Mesenchymal stem cell (in vitro differentiated cells and primary cell): ENCODE data around the gene DSG2.
"Not testable (repeated sequence)": the region's sequence is repeated elsewhere in the genome, so short reads cannot be mapped to it uniquely, and the experiment has no call there.

ENCODE experiments used
- DNase-seq: peaks from one replicate; pipeline ENCODE4 v3.0.0-alpha.2; 2013
- H2AFZ ChIP-seq: one replicate; pipeline ENCODE4 v1.6.1; 2013; ENCODE audit warnings: low read depth, mild to moderate bottlenecking, control low read depth, inconsistent platforms, low read length, moderate library complexity
- H2AK5ac ChIP-seq: 2 replicates; pipeline ENCODE4 v1.6.1; 2013; ENCODE audit warnings: low read length, moderate library complexity, mild to moderate bottlenecking, inconsistent platforms; ENCODE audit not compliant: severe bottlenecking
- H2BK120ac ChIP-seq: one replicate; pipeline ENCODE4 v1.6.1; 2013; ENCODE audit warnings: low read depth, mild to moderate bottlenecking, inconsistent platforms, low read length, moderate library complexity
- H2BK12ac ChIP-seq, 2 experiments: one replicate each; pipeline ENCODE4 v1.6.1; 2013; ENCODE audit warnings: inconsistent platforms in 2 of 2, low read length in 2 of 2, mild to moderate bottlenecking in 2 of 2, moderate library complexity in 2 of 2, control low read depth in 1 of 2
- H2BK15ac ChIP-seq: one replicate; pipeline ENCODE4 v1.6.1; 2013; ENCODE audit warnings: mild to moderate bottlenecking, low read depth, inconsistent platforms; ENCODE audit not compliant: poor library complexity, severe bottlenecking
- H2BK5ac ChIP-seq: 2 replicates; pipeline ENCODE4 v1.6.1; 2013; ENCODE audit warnings: low read depth, mild to moderate bottlenecking, low read length, control low read depth, inconsistent platforms; ENCODE audit not compliant: poor library complexity, severe bottlenecking
- H3K14ac ChIP-seq, 2 experiments: one replicate each; pipeline ENCODE4 v1.6.1; 2013; ENCODE audit warnings: inconsistent platforms in 2 of 2, low read length in 2 of 2, control low read depth in 1 of 2, mild to moderate bottlenecking in 1 of 2, moderate library complexity in 1 of 2
- H3K18ac ChIP-seq, 2 experiments: one replicate each; pipeline ENCODE4 v1.6.1; 2013; ENCODE audit warnings: inconsistent platforms in 2 of 2, low read length in 2 of 2, control low read depth in 1 of 2, low read depth in 1 of 2, mild to moderate bottlenecking in 1 of 2
- H3K23ac ChIP-seq, 2 experiments: one replicate each; pipeline ENCODE4 v1.6.1; 2013; ENCODE audit warnings: inconsistent platforms in 2 of 2, low read length in 2 of 2, mild to moderate bottlenecking in 2 of 2, moderate library complexity in 2 of 2, control low read depth in 1 of 2
- H3K27ac ChIP-seq: 2 replicates; pipeline ENCODE4 v1.5.1; 2013; ENCODE audit warnings: mild to moderate bottlenecking, moderate library complexity, low read length, control low read depth, inconsistent platforms; ENCODE audit not compliant: poor library complexity, severe bottlenecking
- H3K27me3 ChIP-seq, 2 experiments: 2 replicates each; pipeline versions ENCODE4 v1.6.1 to v1.7.0; 2013; ENCODE audit warnings: low read length in 2 of 2, mild to moderate bottlenecking in 2 of 2, moderate library complexity in 2 of 2, control low read depth in 1 of 2, inconsistent platforms in 1 of 2; ENCODE audit not compliant: control insufficient read depth in 1 of 2, insufficient read depth in 1 of 2
- H3K36me3 ChIP-seq, 2 experiments: 2 replicates each; pipeline versions ENCODE4 v1.6.1 to v1.7.0; 2013; ENCODE audit warnings: low read length in 2 of 2, control low read depth in 1 of 2, inconsistent platforms in 1 of 2, low read depth in 1 of 2, mild to moderate bottlenecking in 1 of 2; ENCODE audit not compliant: insufficient read depth in 2 of 2, control insufficient read depth in 1 of 2
- H3K4ac ChIP-seq, 2 experiments: one replicate each; pipeline ENCODE4 v1.6.1; 2013; ENCODE audit warnings: inconsistent platforms in 2 of 2, low read length in 2 of 2, mild to moderate bottlenecking in 2 of 2, moderate library complexity in 2 of 2, control low read depth in 1 of 2, low read depth in 1 of 2
- H3K4me1 ChIP-seq: 2 replicates; pipeline ENCODE4 v1.6.1; 2013; ENCODE audit warnings: low read depth, low read length, control low read depth; ENCODE audit not compliant: control insufficient read depth, insufficient read depth
- H3K4me2 ChIP-seq: 2 replicates; pipeline ENCODE4 v1.6.1; 2013; ENCODE audit warnings: low read length, mild to moderate bottlenecking, inconsistent platforms; ENCODE audit not compliant: poor library complexity, severe bottlenecking
- H3K4me3 ChIP-seq, 2 experiments: 2 replicates each; pipeline versions ENCODE4 v1.5.1 to v1.7.0; 2013; ENCODE audit warnings: low read length in 2 of 2, mild to moderate bottlenecking in 2 of 2, control low read depth in 1 of 2, low read depth in 1 of 2; ENCODE audit not compliant: insufficient read depth in 1 of 2
- H3K79me1 ChIP-seq: replicated peaks from 2 replicates; pipeline ENCODE4 v1.6.1; 2013; ENCODE audit warnings: mild to moderate bottlenecking, control low read depth, low read length, inconsistent platforms; ENCODE audit not compliant: poor library complexity, severe bottlenecking
- H3K9ac ChIP-seq: 2 replicates; pipeline ENCODE4 v1.7.0; 2013; ENCODE audit warnings: mild to moderate bottlenecking, low read length, moderate library complexity
- H3K9me3 ChIP-seq: 2 replicates; pipeline ENCODE4 v1.7.0; 2013; ENCODE audit warnings: mild to moderate bottlenecking, low read length; ENCODE audit not compliant: control insufficient read depth
- H4K8ac ChIP-seq: one replicate; pipeline ENCODE4 v1.6.1; 2013; ENCODE audit warnings: inconsistent platforms, mild to moderate bottlenecking, low read length, moderate library complexity
- H4K91ac ChIP-seq: one replicate; pipeline ENCODE4 v1.6.1; 2013; ENCODE audit warnings: mild to moderate bottlenecking, low read length, inconsistent platforms
- WGBS: methylation state at CpG from one replicate; pipeline ENCODE4 v1.1.7; 2013; ENCODE audit warnings: mixed read lengths; 5-methylcytosine and 5-hydroxymethylcytosine counted together

The DSG2 gene

GRCh38 chr18:31504455-31505147, 6.6 kb downstream of the DSG2 start:
- no peak overlapping the region for H2BK120ac ChIP-seq
- peaks cover 23% of the 10 kb centered on the region for H3K79me1 ChIP-seq
- H3K18ac ChIP-seq = no peak overlapping the region
- no peak overlapping the region for H3K4ac ChIP-seq
- no peak overlapping the region for H3K14ac ChIP-seq
- no peak overlapping the region for H2AK5ac ChIP-seq
- no peak overlapping the region for H3K4me2 ChIP-seq
- peaks cover 5% of the 10 kb centered on the region for H3K4me1 ChIP-seq
- no peak for DNase-seq
- WGBS = 96% methylated on average over 10 of the region's 10 CpGs
- peaks cover 0 to 23% of the 10 kb centered on the region in 2 experiments for H3K27me3 ChIP-seq
- no peak overlapping the region for H2AFZ ChIP-seq
- no peaks in the 10 kb centered on the region for H3K36me3 ChIP-seq
- no peak overlapping the region for H3K27ac ChIP-seq
- no peak overlapping the region for H2BK12ac ChIP-seq
- H4K91ac ChIP-seq = no peak overlapping the region
- H4K8ac ChIP-seq = no peak overlapping the region
- no peak overlapping the region for H2BK15ac ChIP-seq
- no peak overlapping the region for H3K9ac ChIP-seq
- H3K4me3 ChIP-seq = no peak overlapping the region
- H3K23ac ChIP-seq = no peak overlapping the region
- H2BK5ac ChIP-seq = no peak overlapping the region
- H3K9me3 ChIP-seq = no peaks in the 10 kb centered on the region

- Histone ChIP-seq H2BK120ac (no peak overlapping the region), H3K79me1 (peaks cover 24% of the 10 kb centered on the region), H2AK5ac (no peak overlapping the region), H2AFZ (no peak overlapping the region), H3K27ac (no peak overlapping the region), H4K91ac (no peak overlapping the region), H3K4me2 (no peak overlapping the region), H3K36me3 (no peaks in the 10 kb centered on the region), H2BK5ac (no peak overlapping the region), H3K14ac (no peak overlapping the region), H3K4ac (no peak overlapping the region), H3K18ac (no peak overlapping the region), H3K27me3 (peaks cover 0 to 19% of the 10 kb centered on the region in 2 experiments), H2BK12ac (no peak overlapping the region), H3K23ac (no peak overlapping the region), H3K4me3 (no peak overlapping the region), H2BK15ac (no peak overlapping the region), H3K4me1 (peaks cover 4% of the 10 kb centered on the region), H3K9ac (no peak overlapping the region), H3K9me3 (no peaks in the 10 kb centered on the region), H4K8ac (no peak overlapping the region)
- no peak for DNase-seq
- 99% methylated on average over 4 of the region's 6 CpGs for WGBS
Measured at GRCh38 chr18:31505156-31505555, 7.2 kb downstream of the DSG2 start.

GRCh38 chr18:31506024-31506742, 8.2 kb downstream of the DSG2 start:
- Histone ChIP-seq H2BK12ac (no peak overlapping the region), H2BK120ac (no peak overlapping the region), H3K14ac (no peak overlapping the region), H3K79me1 (peaks cover 24% of the 10 kb centered on the region), H3K23ac (no peak overlapping the region), H2BK15ac (no peak overlapping the region), H3K9ac (no peak overlapping the region), H3K27me3 (peaks cover 0 to 16% of the 10 kb centered on the region in 2 experiments), H3K9me3 (no peaks in the 10 kb centered on the region), H2AFZ (no peak overlapping the region), H3K18ac (no peak overlapping the region), H3K4me1 (peaks cover 3% of the 10 kb centered on the region), H4K8ac (no peak overlapping the region), H3K4me2 (no peak overlapping the region), H3K4ac (no peak overlapping the region), H2AK5ac (no peak overlapping the region), H4K91ac (no peak overlapping the region), H2BK5ac (no peak overlapping the region), H3K4me3 (no peak overlapping the region), H3K27ac (no peak overlapping the region), H3K36me3 (no peaks in the 10 kb centered on the region)
- WGBS = 92% methylated on average over 4 of the region's 5 CpGs
- peak; percentile 59 for DNase-seq

DNA sequence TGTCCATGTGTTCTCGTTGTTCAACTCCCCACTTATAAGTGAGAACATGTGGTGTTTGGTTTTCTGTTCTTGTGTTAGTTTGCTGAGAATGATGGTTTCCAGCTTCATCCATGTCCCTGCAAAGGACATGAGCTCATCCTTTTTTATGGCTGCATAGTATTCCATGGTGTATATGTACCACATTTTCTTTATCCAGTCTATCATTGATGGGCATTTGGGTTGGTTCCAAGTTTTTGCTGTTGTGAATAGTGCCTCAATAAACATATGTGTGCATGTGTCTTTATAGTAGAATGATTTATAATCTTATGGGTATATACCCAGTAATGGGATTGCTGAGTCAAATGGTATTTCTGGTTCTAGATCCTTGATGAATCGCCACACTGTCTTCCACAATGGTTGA, 9.1 kb downstream of the DSG2 start:
- H2AFZ ChIP-seq, DNase-seq, H2AK5ac ChIP-seq, H3K9ac ChIP-seq, H3K4ac ChIP-seq, H2BK5ac ChIP-seq, H3K18ac ChIP-seq, H3K9me3 ChIP-seq, H2BK15ac ChIP-seq, H3K4me1 ChIP-seq, H3K4me3 ChIP-seq, H2BK120ac ChIP-seq, H3K23ac ChIP-seq, H4K8ac ChIP-seq, H3K14ac ChIP-seq, H3K27ac ChIP-seq, H3K4me2 ChIP-seq, H2BK12ac ChIP-seq, H3K36me3 ChIP-seq, H4K91ac ChIP-seq: not testable (repeated sequence)
- WGBS = 100% methylated on average over 1 of the region's 2 CpGs
- Histone ChIP-seq H3K27me3 (peaks cover 0 to 16% of the 10 kb centered on the region in 2 experiments), H3K79me1 (peaks cover 26% of the 10 kb centered on the region)
